LNCAP (cell line): Measurements from ENCODE around the gene RXRG.

Source experiments
- CTCF ChIP-seq: fragments of 450-650 bp; IDR thresholded peaks from 2 replicates; pipeline ENCODE4 v1.5.1; 2017; ENCODE audit warnings: mild to moderate bottlenecking

The RXRG gene

GRCh38 chr1:165444897-165445370, at the start of gene RXRG:
Gene RXRG, minus strand, starts transcription at chr1:165445126. Its CDS starts 233 bp downstream, at chr1:165444893.
- TF ChIP-seq CTCF: no peak

DNA sequence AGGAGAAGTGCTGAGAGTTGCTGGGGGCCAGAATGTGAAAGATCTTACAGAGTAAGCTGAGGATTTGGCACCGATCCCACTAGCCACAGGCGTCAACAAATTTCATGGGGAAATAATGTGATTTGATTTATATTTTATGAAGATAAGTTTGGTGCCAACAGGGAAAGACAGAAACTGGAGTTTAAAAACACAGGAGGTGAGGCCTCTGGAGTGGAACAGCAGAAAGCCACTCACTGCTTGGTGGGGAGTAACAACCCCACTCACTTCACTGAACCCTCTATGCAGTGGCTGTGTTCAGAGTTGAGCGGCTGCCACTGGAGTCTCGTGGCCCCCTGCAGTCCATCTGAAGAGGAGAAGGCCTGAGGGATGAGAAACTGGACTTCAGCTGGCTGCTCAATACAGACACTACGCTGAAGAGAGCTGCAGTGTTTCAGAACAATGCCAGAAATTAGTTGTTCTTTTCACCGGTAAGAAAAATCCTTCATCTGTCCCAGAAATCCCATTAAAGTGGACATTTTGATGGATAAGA, 48.0 kb upstream of the RXRG start:
- TF ChIP-seq CTCF: no peak

DNA sequence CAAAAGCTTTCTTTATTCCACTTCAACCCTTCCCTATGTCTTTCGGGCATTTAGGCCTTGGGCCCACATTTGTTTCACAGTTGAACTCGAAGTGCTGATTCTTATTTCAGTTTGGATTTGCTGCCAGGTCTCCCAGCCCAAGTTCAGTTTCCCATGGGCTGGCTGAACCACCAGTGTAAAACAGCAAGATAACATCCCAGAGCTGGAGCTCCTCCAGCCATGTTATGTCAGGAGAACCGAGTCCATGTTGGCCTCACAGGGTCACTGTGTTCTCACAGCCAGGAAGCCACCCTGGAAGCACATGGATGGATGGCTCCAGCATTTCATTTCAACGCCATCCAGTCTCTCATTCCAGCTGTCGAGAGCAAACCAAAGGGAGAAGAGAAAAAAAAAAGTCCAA, 45.2 kb upstream of the RXRG start:
- no peak for TF ChIP-seq CTCF

DNA sequence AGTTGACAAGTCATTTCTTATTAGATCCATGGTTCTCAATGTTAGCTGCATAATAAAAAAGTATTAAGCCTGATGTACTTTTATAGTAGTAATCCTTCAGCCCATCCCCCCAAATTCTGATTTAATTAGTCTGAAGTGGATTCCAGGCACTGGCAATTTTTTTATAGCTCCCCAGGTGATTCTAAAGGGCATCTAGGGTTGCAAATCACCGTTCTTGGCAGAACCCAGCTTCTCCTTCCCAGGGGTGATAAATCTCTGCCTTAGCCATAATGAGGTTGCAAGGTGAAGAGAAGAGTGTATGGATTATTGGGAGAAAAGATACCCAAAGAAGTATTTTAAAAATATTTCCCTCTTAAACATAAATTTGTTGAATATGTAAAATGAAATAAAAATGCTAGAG, 43.0 kb upstream of the RXRG start:
- TF ChIP-seq CTCF: no peak

- TF ChIP-seq CTCF: no peak
These were observed 41.7 kb upstream of the RXRG start for GRCh38 chr1:165486663-165487062.

- TF ChIP-seq CTCF: no peak
These were observed 40.8 kb upstream of the RXRG start for GRCh38 chr1:165485716-165486115.

DNA sequence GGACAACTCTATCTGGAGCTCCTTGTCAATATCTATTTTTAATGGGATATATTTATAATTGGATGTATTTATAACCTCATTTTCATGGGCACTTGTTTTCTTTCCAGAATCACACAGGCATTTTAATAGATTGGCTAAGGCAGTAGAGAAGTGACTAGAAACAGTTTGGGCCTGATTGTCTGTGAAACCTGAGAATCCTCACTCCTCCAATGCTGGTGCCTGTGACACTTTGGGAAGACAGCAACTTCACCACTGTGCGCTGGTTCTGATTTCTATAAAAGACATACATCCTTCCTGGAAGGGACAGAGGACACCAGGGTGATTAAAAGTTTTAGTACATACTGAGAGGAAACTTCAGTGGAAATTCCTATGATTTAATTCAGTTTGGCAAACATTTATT, 39.6 kb upstream of the RXRG start:
- no peak for TF ChIP-seq CTCF

GRCh38 chr1:165483412-165483811, 38.5 kb upstream of the RXRG start:
- TF ChIP-seq CTCF: no peak
